RKO (cell line): ENCODE data around the gene RBMY1E.
"Not testable (repeated sequence)": the region's sequence is repeated elsewhere in the genome, so short reads cannot be mapped to it uniquely, and the experiment has no call there.

Experiments used
- DNase-seq: peaks from one replicate; pipeline ENCODE4 v3.0.0-alpha.2; 2016; ENCODE audit warnings: low spot score

RBMY1E gene

DNA sequence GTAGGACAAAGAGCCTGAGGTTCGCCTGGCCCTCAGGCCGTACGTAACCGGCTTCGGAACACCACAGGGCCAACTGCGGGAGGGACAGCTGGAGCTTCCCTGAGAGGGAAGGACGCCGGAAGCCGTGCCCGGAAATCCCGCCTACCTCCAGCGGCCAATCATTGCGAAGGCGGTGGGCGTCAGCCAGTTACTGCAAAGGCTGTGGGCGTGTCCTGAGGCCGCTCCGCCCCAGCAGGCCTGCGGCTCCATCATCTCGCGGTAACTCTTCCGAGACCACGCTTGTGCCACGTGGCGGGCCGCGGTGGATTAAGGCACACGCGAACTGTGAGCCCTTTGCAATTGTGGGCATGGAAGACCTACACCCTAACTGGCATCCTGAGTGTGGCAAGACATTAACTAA, at the start of gene RBMY1E:
Gene RBMY1E, minus strand, starts transcription at position 101 of the 400 bp plus-strand sequence. CDS start 1,978 bp downstream, outside the sequence.
- DNase-seq = not testable (repeated sequence)

DNA sequence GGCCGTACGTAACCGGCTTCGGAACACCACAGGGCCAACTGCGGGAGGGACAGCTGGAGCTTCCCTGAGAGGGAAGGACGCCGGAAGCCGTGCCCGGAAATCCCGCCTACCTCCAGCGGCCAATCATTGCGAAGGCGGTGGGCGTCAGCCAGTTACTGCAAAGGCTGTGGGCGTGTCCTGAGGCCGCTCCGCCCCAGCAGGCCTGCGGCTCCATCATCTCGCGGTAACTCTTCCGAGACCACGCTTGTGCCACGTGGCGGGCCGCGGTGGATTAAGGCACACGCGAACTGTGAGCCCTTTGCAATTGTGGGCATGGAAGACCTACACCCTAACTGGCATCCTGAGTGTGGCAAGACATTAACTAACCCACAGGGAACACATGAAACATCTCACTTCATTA, 23.4 kb downstream of the RBMY1E start, which contains the start of gene RBMY1D:
Gene RBMY1D, minus strand, starts transcription at position 101 of the 400 bp plus-strand sequence. CDS start 2,013 bp downstream, outside the sequence.
- not testable (repeated sequence) for DNase-seq

DNA sequence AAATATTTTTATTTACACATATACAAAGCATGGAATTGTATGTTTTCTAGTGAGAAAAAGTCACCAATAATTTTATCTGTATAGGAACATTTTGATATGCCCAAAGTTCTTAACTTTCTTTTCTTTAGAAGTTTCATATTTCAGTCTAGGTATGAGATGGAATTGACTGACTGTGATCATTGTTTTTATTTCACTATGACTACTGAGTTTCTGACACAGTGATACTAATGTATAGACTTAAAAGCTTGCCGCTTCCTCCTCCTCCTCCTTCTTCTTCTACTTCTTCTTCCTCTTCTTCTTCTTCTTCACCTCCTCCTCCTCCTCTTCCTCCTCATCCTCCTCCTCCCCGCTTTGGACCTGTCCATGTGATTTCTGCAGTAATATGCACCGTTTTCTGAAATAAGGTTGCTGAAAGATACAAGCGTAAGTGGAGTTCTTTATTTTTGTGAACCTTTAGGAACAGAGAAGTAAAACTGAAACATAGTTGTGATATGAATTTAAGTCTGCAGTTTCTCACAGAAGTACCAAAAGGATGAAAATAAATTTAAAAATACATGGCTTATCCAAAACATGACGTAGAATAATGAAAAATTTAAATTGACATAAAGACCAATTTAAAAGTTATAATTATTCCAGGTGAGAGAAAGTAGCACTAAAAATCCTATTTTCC, 48.3 kb downstream of the RBMY1E start:
- DNase-seq = not testable (repeated sequence)
